Type B pancreatic cell (in vitro differentiated cells): ENCODE results near the gene AMN. TPM values are rescaled to one million over a fixed set of nuclear protein-coding genes. Genes with fewer than 3 reads are reported as not detected.

ENCODE experiments used
- DNase-seq: peaks from one replicate; pipeline ENCODE4 v3.0.0; 2021; ENCODE audit warnings: mixed read lengths; ENCODE audit not compliant: unreplicated experiment; ENCODE audit errors: extremely low spot score
- H3K27ac Mint-ChIP-seq: 2 replicates; pipeline ENCODE4 v1.8.0; 2021; ENCODE audit warnings: mild to moderate bottlenecking, mixed read lengths
- H3K27me3 Mint-ChIP-seq: 2 replicates; pipeline ENCODE4 v1.8.0; 2021; ENCODE audit warnings: mixed read lengths
- H3K36me3 Mint-ChIP-seq: 2 replicates; pipeline ENCODE4 v1.8.0; 2021; ENCODE audit warnings: mixed read lengths
- H3K4me1 Mint-ChIP-seq: one replicate; pipeline ENCODE4 v1.8.0; 2021; ENCODE audit warnings: mixed read lengths; ENCODE audit not compliant: unreplicated experiment
- H3K4me3 Mint-ChIP-seq: 2 replicates; pipeline ENCODE4 v1.8.0; 2021; ENCODE audit warnings: mild to moderate bottlenecking, mixed read lengths
- H3K9me3 Mint-ChIP-seq: 2 replicates; pipeline ENCODE4 v1.8.0; 2021; ENCODE audit warnings: mixed read lengths
- CTCF ChIP-seq: fragments of 200-600 bp; sonication (generic); conservative IDR thresholded peaks from 2 replicates; pipeline ENCODE4 v1.5.0; 2021; ENCODE audit warnings: antibody characterized with exemption, mild to moderate bottlenecking
- total RNA-seq: library from RNA; stranded (reverse); gene quantifications from 2 replicates; pipeline ENCODE4 v1.2.1, GENCODE V29; 2021; ENCODE audit warnings: low replicate concordance

Gene AMN
- total RNA-seq, 1 donor from 2014 or later, result 18.3 TPM

- no peaks in the 10 kb centered on the region for H3K4me1 Mint-ChIP-seq
- TF ChIP-seq CTCF, result no peak
- no peak overlapping the region for H3K27ac Mint-ChIP-seq
- no peaks in the 10 kb centered on the region for H3K27me3 Mint-ChIP-seq
- no peak for DNase-seq
- no peaks in the 10 kb centered on the region for H3K9me3 Mint-ChIP-seq
- no peak overlapping the region for H3K4me3 Mint-ChIP-seq
- H3K36me3 Mint-ChIP-seq, result peaks cover 20% of the 10 kb centered on the region
Measured at GRCh38 chr14:102964152-102964730, 41.8 kb downstream of the AMN start.

- no peak for DNase-seq
- H3K4me3 Mint-ChIP-seq, result no peak overlapping the region
Measured at GRCh38 chr14:102965282-102965681, 42.8 kb downstream of the AMN start.

GRCh38 chr14:102965971-102966655 lies 43.6 kb downstream of the AMN start:
- Mint-ChIP-seq H3K27ac (no peak overlapping the region), H3K27me3 (no peaks in the 10 kb centered on the region), H3K4me3 (no peak overlapping the region), H3K9me3 (no peaks in the 10 kb centered on the region), H3K36me3 (peaks cover 19% of the 10 kb centered on the region), H3K4me1 (no peaks in the 10 kb centered on the region)
- no peak for TF ChIP-seq CTCF
- DNase-seq, result no peak

More at GRCh38 chr14:102965282-102965681, 42.8 kb downstream of the AMN start:
- H3K27me3 Mint-ChIP-seq, result no peaks in the 10 kb centered on the region
- peaks cover 16% of the 10 kb centered on the region for H3K36me3 Mint-ChIP-seq
- no peak overlapping the region for H3K27ac Mint-ChIP-seq
- TF ChIP-seq CTCF, result no peak
- no peaks in the 10 kb centered on the region for H3K4me1 Mint-ChIP-seq
- H3K9me3 Mint-ChIP-seq, result no peaks in the 10 kb centered on the region

GRCh38 chr14:102966681-102967505 lies 44.4 kb downstream of the AMN start:
- peaks cover 24% of the 10 kb centered on the region for H3K36me3 Mint-ChIP-seq
- DNase-seq, result no peak
- H3K27me3 Mint-ChIP-seq, result no peaks in the 10 kb centered on the region
- no peaks in the 10 kb centered on the region for H3K4me1 Mint-ChIP-seq
- H3K4me3 Mint-ChIP-seq, result no peak overlapping the region
- no peak overlapping the region for H3K27ac Mint-ChIP-seq
- TF ChIP-seq CTCF, result no peak
- H3K9me3 Mint-ChIP-seq, result no peaks in the 10 kb centered on the region

GRCh38 chr14:102967506-102967795 lies 45.0 kb downstream of the AMN start:
- no peak for TF ChIP-seq CTCF
- H3K27ac Mint-ChIP-seq, result no peak overlapping the region
- H3K4me1 Mint-ChIP-seq, result no peaks in the 10 kb centered on the region
- H3K27me3 Mint-ChIP-seq, result no peaks in the 10 kb centered on the region
- H3K4me3 Mint-ChIP-seq, result no peak overlapping the region
- H3K36me3 Mint-ChIP-seq, result peaks cover 24% of the 10 kb centered on the region
- DNase-seq, result no peak
- no peaks in the 10 kb centered on the region for H3K9me3 Mint-ChIP-seq
